GM18873 (cell line): ENCODE data around the gene SLC9B2.

Experiments
- ATAC-seq: cut with Tn5 transposase; IDR thresholded peaks from one replicate; pipeline ENCODE4 v1.9.1; 2021; ENCODE audit warnings: mild to moderate bottlenecking, moderate library complexity, moderate number of reproducible peaks; ENCODE audit not compliant: unreplicated experiment, low FRiP score

SLC9B2 gene, protein sequence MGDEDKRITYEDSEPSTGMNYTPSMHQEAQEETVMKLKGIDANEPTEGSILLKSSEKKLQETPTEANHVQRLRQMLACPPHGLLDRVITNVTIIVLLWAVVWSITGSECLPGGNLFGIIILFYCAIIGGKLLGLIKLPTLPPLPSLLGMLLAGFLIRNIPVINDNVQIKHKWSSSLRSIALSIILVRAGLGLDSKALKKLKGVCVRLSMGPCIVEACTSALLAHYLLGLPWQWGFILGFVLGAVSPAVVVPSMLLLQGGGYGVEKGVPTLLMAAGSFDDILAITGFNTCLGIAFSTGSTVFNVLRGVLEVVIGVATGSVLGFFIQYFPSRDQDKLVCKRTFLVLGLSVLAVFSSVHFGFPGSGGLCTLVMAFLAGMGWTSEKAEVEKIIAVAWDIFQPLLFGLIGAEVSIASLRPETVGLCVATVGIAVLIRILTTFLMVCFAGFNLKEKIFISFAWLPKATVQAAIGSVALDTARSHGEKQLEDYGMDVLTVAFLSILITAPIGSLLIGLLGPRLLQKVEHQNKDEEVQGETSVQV

DNA sequence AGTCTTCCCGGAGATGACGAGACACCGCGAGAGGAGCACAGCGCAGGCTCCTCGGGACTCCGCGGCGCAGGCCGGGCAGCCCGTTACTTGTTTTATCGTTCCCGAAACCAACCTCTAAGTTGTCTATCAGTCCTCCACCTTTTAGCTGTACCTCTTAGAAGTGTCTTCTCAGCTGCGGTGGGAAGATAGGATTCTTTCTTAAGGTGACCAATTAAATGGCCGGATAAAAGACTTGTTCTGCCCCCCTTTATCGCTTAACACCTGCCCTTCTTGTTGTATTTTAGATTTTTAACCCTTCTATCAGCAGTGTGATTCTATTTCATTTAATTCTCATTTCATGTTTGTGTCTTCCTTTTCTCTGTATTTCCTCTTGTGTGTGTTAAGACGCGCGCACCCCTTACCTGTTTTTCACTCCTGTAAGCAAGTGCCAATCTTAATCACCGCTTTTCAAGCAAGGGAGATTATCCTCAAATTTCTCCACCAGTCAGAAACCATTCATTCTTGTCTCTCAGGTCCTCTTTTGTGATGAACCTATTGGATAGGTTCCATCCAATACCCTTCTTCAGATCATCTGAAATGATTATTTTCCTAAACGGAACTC, at the start of gene SLC9B2:
TSS of gene SLC9B2 (minus strand) at position 15 of the 601 bp plus-strand sequence. CDS start 9,211 bp downstream, outside the sequence.
- peak; percentile 41 for ATAC-seq

DNA sequence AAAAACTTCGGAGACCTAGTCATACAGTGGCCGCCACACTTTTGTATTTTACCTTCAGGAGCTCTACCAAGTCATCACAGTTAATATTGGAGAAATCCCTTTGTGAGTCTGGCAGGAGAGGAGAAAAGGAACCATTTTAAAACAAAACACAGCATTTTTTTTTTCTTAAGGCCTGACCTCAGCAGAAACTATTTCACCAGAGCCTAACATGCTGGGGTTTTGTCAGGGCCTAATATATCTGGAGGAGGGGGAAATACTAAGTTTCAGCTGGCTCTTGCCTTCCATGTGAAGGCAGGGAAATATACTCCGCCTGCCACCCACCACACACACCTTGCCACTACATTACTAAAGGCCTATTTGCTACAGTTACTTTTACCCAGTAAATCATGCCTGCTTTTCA, 49.6 kb upstream of the SLC9B2 start:
- ATAC-seq: no peak

DNA sequence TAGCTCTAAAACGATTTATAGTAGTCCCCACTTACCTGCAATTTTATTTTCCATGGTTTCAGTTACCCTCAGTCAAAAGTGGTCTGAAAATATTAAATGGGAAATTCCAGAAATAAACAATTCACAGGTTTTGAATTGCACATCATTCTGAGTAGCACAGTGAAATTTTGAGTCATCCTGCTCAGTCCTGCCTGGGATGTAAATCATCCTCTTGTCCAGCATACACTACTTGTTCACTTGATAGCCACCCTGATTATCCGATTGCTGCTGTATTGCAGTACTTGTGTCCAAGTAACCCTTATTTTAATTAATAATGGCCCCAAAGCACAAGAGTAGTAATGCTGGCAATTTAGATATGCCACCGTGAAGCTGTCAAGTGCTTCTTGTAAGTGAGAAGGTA, 46.6 kb upstream of the SLC9B2 start:
- ATAC-seq: no peak

DNA sequence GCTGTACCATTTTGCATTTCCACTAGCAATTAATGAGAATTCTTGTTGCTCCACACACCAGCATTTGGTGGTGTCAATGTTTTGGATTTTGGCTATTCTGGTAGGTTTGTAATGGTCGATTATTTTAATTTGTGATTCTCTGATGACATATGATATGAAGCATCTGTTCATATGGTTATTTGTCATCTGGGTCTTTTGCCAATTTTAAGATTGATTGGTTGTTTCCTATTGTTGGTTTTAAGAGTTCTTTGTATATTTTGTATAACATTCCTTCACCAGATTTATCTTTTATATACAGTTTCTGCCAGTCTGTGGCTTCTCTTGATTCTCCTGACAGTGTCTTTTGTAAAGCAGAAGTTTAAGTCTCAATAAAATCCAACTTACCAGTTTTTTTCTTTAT, 41.6 kb upstream of the SLC9B2 start:
- ATAC-seq: no peak

DNA sequence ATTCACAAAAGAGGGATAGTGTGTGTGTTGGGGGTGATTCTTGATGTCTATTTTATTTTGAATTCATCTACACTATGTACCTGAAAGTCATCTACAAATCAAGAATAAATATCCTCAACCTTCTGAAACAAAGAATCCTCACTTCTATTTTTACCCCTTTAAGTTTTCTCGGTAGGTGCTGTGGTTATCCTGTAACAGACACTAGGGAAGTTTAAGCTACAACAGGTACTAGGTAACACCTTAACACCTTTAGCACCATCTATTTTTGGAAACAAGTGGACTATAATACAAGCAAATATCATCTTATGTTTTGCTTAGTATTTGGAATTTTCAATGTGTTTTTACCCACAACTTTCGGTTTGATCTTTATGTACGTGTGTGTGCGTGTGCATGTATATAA, 35.0 kb upstream of the SLC9B2 start:
- no peak for ATAC-seq

DNA sequence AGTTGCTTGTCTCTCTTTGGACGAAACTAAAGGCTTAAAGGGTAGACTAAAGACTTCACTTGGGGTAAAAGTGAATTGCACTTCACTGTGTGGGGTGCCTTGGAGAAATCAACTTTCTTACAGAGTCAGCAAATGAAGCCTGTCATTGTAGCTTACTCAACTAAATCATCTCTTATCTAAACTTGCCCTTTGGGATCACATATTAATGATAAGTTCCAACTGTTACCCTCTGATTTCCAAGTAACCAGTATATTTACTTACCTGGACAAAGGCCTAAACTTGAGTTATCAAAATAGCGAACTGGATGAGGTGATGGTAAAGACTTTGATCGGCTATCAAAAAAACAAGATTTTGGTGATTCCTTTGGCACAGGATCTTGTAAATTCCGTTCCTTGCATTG, 32.0 kb upstream of the SLC9B2 start:
- ATAC-seq: no peak

DNA sequence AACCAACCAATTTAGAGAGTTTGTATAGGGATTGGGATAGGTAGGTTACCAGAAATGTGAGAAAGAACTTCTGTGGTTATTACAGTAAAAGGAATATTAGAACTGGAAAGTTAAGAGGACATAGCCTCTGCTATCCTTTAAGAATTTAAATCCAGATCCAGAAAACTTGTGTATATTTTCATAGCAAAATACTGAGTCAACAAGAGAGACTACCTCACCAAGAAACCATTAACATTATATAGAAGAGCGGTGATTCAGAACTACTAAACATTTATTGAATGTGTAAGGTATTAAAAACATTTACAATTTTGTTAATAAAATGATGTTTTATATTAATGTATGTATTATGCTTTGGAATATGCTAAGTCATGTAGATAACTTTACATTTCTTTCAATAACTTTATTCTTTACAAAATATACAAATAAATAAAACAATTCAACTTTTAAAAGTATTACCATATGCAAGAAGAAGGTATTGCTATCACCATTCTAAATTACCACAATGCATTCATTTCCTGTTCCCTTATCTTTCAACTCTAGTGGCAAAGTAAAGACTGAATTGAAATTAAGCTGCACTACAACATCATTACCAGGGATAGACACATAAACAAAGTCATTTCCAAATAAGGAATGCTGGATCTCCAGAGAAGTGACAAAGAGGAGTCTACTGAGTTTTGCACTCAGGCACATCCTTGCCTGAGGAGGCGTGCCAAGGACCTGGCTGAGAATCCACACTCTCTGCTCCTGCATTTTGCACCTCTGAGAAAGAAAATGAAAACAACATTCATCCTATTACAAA, 29.2 kb upstream of the SLC9B2 start:
- ATAC-seq: no peak

DNA sequence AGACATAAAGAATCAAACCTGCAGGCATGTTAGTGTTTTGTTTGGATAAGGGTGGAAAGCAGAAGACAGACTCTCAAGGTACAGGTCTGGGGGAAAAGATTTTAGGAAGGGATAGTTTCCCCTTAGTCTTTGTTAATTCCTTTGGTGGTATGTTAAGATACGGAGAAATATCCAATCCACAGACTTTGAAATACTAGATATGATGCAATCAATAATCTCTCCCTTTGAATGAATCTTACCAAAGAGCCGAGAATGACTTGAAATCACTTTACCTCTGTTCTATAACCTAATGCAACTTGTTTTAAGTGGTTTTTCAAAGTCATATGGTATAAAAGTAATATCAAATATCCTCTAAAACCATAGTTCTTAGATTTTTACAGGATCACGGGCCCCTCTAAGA, 28.3 kb upstream of the SLC9B2 start:
- no peak for ATAC-seq

DNA sequence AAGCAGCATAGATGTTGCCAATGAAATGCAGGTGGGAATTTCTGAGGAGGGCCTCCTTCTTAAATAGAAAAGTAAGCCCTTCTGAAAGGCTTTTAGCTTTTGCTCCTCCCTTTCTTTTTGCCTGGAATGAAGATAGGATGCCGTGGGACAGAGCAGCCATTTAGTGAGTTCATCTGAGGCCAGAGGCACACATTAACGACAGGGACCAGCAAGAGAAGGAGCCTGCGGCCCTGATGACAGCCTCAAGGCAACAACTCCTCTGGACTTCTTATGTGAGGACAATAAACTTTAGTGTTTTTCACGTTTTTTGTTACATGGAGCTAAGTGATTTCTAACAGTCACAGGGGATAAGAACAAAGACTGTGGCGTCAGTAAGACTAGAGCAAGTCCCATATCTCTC, 24.1 kb upstream of the SLC9B2 start:
- ATAC-seq: no peak

DNA sequence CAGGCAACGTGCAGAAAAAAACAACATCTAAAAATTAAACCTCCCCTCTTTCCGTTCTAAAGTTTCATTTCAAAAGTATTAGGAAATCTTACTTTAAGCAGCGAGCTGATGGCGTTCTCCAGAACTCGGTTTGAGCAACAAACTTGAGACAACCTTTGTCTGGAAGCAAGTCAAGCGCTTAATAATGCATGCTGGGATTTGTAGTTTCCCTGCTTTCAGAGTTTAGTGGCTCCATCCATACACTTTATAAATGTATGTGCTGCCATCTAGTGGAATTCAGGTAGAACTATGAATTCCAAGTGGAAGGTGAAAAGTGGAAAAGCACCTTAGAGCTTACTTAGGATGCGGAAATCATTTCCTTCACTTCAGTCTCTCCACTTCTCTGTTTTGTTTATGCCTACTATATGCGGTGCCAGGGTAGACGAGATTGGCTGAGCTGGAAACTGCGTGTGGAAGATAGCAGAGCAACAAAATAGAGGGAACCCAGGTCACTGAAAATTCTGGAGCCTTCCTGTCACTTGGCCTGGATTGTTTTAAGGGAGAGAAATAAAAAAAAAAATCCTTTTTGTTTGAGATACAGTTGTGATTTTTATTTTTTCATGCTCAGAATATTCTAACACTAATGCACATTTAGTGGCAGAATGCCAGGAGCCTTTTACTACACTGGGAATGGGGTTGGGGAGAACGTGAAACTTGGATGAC, 23.3 kb upstream of the SLC9B2 start, which contains the start of gene BDH2:
TSS of gene BDH2 (minus strand) at position 144 of the 702 bp plus-strand sequence. CDS start 3,580 bp downstream, outside the sequence.
- peak; percentile 98 for ATAC-seq

DNA sequence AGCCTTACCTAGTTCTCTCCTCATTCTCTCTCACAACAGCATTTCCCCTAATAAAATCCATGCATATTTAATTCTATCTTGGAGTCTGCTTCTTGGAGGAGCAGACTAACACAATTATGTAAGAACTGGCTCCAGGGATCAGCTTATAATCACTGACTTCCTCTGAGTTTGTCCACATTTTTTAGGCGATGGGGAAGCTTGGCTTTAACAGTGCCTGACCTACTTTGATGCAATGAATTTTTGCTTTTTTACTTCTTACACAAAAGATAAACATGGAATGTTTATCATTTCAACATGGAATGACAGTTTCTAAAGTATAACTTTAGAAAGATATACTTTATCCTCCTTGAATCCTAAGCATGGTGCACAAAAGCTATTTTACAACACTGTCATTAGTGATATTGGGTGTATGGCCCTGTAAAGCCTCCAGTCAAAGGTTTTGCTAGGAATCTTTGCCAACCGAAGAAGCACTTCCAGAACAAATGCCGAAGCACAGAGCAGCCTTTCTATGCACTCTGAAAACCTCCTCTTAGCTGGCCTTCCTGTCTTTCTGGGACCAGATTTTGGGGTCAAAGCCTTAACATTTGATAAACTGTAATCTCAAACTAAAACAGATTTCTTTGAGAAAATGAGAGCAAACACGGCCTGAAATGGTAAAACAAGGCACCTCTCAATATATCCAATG, 22.3 kb upstream of the SLC9B2 start:
- ATAC-seq: no peak

DNA sequence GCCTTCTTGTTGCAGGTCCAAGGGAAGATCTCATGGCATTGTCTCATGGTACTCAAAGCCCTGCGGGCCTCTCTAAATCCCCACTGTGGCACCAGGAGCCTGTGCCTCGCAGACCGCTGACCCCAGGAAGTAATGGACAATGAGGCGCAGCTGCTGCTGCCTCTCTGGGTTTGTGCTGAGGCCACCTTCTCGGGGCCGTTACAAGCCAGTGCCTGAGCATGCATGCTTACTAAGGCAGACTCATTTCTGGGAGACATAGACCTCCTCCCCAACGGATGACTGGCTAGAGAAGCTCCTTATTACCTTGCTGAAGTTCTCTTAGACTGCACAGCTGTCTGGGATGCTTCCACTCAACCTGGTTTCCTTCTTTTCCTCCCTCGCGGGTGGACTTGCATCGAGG, 21.8 kb upstream of the SLC9B2 start:
- no peak for ATAC-seq

DNA sequence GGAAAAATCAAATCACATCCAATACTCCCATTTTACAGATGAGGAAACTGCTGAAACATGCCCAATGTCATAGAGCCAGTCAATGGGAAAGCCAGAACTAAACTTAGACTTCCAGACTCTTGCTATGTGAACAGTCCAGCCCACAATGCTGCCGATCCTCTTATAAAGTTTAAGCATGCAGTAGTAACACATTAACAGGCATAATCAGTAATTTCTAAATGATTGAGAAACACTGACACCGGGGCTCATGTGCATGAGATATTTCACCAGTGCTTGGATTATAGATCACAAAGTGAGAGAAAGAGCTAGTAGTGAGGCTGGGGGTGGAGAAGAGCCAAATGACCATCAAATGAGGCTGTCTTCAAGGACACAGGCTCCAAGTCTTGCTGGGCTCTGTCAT, 20.6 kb upstream of the SLC9B2 start:
- no peak for ATAC-seq

DNA sequence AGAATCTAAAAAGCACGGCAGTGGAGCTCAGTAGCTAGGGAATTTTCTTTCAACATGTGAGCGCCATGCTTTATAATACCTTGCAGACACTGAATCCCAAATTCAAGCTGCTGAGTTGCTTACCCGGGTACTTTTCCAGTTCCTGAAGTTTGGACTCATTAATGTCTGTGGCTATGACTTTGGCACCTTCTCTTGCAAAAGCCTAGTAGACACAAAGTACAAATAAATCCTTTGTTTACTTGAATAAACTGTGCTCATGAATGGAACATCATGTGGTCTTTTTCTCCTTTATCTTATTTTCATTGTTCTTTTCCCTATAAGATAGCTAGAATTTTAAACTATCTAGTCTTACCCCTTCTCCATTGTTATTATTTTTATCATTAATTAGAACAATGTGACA, 18.5 kb upstream of the SLC9B2 start:
- no peak for ATAC-seq

DNA sequence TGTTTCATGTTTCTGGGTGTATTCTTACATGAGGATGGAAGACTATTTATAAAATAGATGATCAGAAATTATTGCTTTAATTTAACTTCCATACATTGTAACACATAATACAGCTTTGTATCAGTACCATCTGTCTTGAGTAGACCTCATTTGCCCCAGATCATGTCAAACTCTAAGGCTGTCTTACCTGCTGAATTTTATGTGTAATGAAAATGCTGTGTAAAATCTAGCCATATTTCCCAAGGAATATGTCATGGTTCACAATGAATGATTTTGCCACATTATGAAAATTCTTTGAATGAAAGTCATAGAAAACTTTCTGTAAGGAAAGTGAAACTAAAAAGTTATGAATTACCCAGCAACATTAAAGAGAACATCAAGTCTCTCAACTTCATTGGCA, 15.7 kb upstream of the SLC9B2 start:
- ATAC-seq: no peak

DNA sequence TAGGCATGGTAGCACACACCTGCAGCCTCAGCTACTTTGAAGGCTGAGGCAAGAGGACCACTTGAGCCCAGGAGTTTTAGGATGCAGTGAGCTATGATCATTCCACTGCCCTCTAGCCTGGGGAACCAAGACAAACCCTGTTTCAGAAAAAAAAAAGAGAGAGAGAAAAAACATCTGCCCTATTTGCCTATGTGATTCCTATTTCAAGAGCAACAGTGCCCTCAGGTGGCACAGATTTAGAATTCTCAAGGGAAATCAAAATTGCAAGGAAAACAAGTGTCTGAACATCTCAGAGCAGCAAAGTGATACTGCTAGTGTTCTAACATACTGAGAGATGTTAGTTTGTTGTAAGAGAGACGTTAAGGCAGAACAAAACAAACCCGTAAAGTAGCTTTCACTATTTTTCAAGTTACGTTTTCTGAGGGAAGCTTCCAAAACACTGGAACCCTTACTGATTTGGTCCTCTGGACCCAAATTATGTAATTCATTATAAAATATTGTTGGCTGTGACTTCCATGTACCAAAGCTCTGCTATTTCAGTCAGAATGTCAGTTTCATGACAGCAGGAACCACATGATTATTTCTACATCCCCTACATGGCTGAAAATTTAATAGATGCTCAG, 15.2 kb upstream of the SLC9B2 start:
- peak; percentile 57 for ATAC-seq

DNA sequence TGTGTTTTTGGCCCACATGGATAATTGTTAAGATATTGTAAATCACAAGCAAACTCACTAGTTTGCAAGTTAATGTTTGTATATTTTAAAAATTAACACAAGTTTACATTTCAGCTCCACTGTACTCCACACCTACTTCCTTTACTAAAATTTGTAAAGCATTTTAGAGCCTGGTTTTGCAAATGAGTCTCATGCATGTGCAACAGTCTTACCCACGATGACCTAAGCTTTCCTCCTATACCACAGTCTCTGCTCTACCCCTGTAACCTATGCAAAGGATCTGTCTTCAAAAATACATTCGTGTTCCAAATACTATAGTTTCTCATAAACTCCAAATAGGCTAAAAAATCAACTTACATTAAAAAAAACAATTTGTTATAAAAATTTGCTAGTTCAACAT, 12.9 kb upstream of the SLC9B2 start:
- no peak for ATAC-seq

DNA sequence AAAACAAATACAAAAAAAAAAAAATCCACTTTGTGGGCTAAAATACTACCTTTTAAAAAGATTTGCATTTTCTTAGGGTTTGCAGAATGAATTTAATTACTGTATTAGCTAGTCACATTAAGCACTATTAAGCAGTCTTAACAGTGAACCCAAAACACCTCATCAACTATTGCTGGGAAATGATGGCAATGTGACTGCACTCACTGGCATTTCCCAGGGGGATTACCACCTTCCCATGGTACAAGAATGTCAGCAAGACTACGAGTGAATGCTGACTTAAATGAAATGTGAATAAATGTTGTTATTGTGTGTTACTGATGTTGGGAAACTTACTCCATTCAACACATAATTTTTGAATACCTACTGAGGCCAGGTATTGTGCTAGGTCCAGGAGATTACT, 10.0 kb upstream of the SLC9B2 start:
- ATAC-seq: no peak

DNA sequence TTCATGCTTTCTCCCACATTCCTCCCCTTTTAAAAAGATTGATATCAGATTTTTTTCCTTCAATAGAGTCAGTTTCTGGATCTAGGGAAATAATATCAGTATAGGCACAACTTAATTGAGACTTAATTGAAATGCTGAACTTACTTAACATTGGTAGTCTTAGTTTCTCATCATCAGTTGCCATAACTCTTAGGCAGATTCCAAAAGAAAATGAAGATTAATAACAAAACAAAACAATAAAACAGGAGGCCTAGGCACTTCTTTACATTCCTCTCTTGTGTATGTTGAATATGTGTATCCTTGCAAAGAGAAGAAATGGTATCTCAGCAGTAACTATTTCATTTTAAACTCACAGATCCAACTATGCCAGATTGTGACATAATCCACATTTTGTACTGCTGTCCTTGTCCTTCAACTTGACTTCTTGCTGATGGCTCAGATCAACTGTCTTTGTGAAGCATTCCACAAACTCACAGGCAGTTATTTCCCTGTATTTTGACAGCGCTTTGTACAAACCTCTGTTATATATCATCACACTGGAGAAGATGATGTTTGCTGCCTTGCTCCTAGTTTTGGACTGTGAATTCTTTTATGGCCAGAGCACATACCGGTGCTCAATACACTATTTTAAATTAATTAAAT, 9.1 kb upstream of the SLC9B2 start:
- ATAC-seq: no peak
